ENCODE measurements around the gene SLC30A3.

The SLC30A3 gene

GRCh38 chr2:27206346-27206745 is 56.5 kb downstream of the SLC30A3 start:
- DNase-seq (ENCODE audit: low read depth in 4 of 4, low spot score in 1 of 4) = no peak

GRCh38 chr2:27205206-27205605 is 57.6 kb downstream of the SLC30A3 start:
- no peak for DNase-seq (ENCODE audit: low read depth in 4 of 4, low spot score in 1 of 4)

- no peak for DNase-seq (ENCODE audit: low read depth in 4 of 4, low spot score in 1 of 4)
These were observed 58.3 kb downstream of the SLC30A3 start for GRCh38 chr2:27204566-27204965.

GRCh38 chr2:27203741-27204140 is 59.1 kb downstream of the SLC30A3 start:
- DNase-seq (ENCODE audit: low read depth in 4 of 4, low spot score in 1 of 4) = no peak

All from stimulated activated CD4-positive, alpha-beta T cell treated with anti-CD3 and anti-CD28 coated beads, Interleukin-1b, Interleukin-23, amount 100 ng/mL, for 24 hours (primary cell).